ENCODE results near the gene MMP21. TPM values are rescaled to one million over a fixed set of nuclear protein-coding genes. Genes with fewer than 3 reads are reported as not detected.

The MMP21 gene
- total and polyA plus RNA-seq, 2 of the 13 experiments (the other 11 are each of a cell fraction or from before 2014, with no cell fraction given) = not detected

- TF ChIP-seq TFE3 (CRISPR knock-in tag; IDR thresholded peaks at IDR 0.05) (peak; percentile 46; the same call in 1 of the 2 replicates), TBX3 (IDR thresholded peaks at IDR 0.05; ENCODE audit: borderline replicate concordance) (no peak), MIER2 (CRISPR knock-in tag; IDR thresholded peaks at IDR 0.05) (no peak), NR2F6 (IDR thresholded peaks at IDR 0.05) (peak; percentile 83), NR2F6 (CRISPR knock-in tag; IDR thresholded peaks at IDR 0.05) (peak; percentile 71), SAFB2 (CRISPR knock-in tag; IDR thresholded peaks at IDR 0.05; ENCODE audit: borderline replicate concordance, low read depth) (no peak; the same call in 1 of the 2 replicates), LCORL (IDR thresholded peaks at IDR 0.05) (no peak), LCORL (CRISPR knock-in tag; IDR thresholded peaks at IDR 0.05) (peak; percentile 62), NCOA1 (CRISPR knock-in tag; IDR thresholded peaks at IDR 0.05) (no peak), BRCA1 (CRISPR knock-in tag; IDR thresholded peaks at IDR 0.05) (0 out of 2 replicates have a peak, but pooled peaks have one; percentile 68), ONECUT2 (CRISPR knock-in tag; IDR thresholded peaks at IDR 0.05) (no peak), CBX5 (CRISPR knock-in tag; IDR thresholded peaks at IDR 0.05; ENCODE audit: borderline replicate concordance) (no peak), ZNF414 (CRISPR knock-in tag; IDR thresholded peaks at IDR 0.05) (peak; percentile 88; the same call in 1 of the 2 replicates), HNRNPK (IDR thresholded peaks at IDR 0.05; ENCODE audit: low read depth, low read length, poor library complexity, severe bottlenecking) (peak; percentile 79), ATRX (CRISPR knock-in tag; IDR thresholded peaks at IDR 0.05; ENCODE audit: borderline replicate concordance) (no peak), ZNF232 (CRISPR knock-in tag; IDR thresholded peaks at IDR 0.05; ENCODE audit: borderline replicate concordance) (no peak), DNMT3B (CRISPR knock-in tag; conservative IDR thresholded peaks at IDR 0.05) (no peak), ZNF598 (CRISPR knock-in tag; IDR thresholded peaks at IDR 0.05; ENCODE audit: borderline replicate concordance) (peak; percentile 38; the same call in 1 of the 2 replicates), DDIT3 (CRISPR knock-in tag; IDR thresholded peaks at IDR 0.05) (no peak), ZNF335 (CRISPR knock-in tag; IDR thresholded peaks at IDR 0.05) (no peak), TFDP2 (CRISPR knock-in tag; IDR thresholded peaks at IDR 0.05) (peak; percentile 12; the same call in 1 of the 2 replicates), ZNF557 (CRISPR knock-in tag; IDR thresholded peaks at IDR 0.05) (no peak), ESRRA (CRISPR knock-in tag; IDR thresholded peaks at IDR 0.05; ENCODE audit: low read depth) (no peak), ZNF510 (CRISPR knock-in tag; IDR thresholded peaks at IDR 0.05; ENCODE audit: low read depth) (no peak), RXRB (CRISPR knock-in tag; IDR thresholded peaks at IDR 0.05; ENCODE audit: borderline replicate concordance) (peak; percentile 95), AGO1 (IDR thresholded peaks at IDR 0.05; ENCODE audit: low read depth, low read length, poor library complexity, severe bottlenecking) (no peak), EZH2 (conservative IDR thresholded peaks at IDR 0.05; ENCODE audit: low read depth, low read length) (no peak), IRF1 (CRISPR knock-in tag; IDR thresholded peaks at IDR 0.05; ENCODE audit: low read depth) (no peak)
Measured at GRCh38 chr10:125822878-125823662, 47.4 kb upstream of the MMP21 start, which contains the start of the genes BCCIP and UROS (continued).
